Panc1 (cell line): ENCODE data around the gene GOLGA6A. TPM values are rescaled to one million over a fixed set of nuclear protein-coding genes. Genes with fewer than 3 reads are reported as not detected.

ENCODE experiments used
- ATAC-seq: fragments of 200-7000 bp; cut with Tn5 transposase; 2 replicates; pipeline ENCODE4 v1.9.1; 2020; ENCODE audit warnings: mild to moderate bottlenecking, moderate library complexity
- BruUV-seq: library from RNA; stranded (reverse); fragments of 400-500 nt; replicated peaks from 2 replicates; lab custom pipeline; 2021; lab: Mats Ljungman, UMichigan
- CTCF ChIA-PET: fragments of 300-600 bp; sonication (Branson Sonifier 250); formaldehyde crosslinking; loops from one replicate; lab custom pipeline; 2022; ENCODE audit warnings: antibody characterized with exemption; lab: Charles Lee
- POLR2A ChIA-PET: fragments of 300-600 bp; sonication (Branson Sonifier 250); formaldehyde crosslinking; loops from one replicate; lab custom pipeline; 2022; ENCODE audit warnings: antibody characterized with exemption; lab: Charles Lee
- DNase-seq: peaks from one replicate; pipeline ENCODE4 v3.0.0-alpha.2; 2010; ENCODE audit warnings: low read depth, low spot score
- H3K27ac ChIP-seq: 2 replicates; pipeline ENCODE4 v1.5.1; 2011; ENCODE audit warnings: mild to moderate bottlenecking, low read length, inconsistent platforms
- H3K27me3 ChIP-seq: fragments of 200-500 bp; sonication (Bioruptor generic); 2 replicates; pipeline ENCODE4 v1.6.0; 2014; ENCODE audit warnings: low read length, inconsistent platforms; ENCODE audit not compliant: control insufficient read depth, insufficient read depth
- H3K36me3 ChIP-seq: fragments of 200-500 bp; sonication (Bioruptor generic); 2 replicates; pipeline ENCODE4 v1.5.1; 2014; ENCODE audit warnings: inconsistent platforms, mild to moderate bottlenecking, low read length, moderate library complexity; ENCODE audit not compliant: control insufficient read depth, insufficient read depth
- H3K4me1 ChIP-seq: 2 replicates; pipeline ENCODE4 v1.5.1; 2011; ENCODE audit warnings: inconsistent platforms, mild to moderate bottlenecking, low read length, moderate library complexity; ENCODE audit not compliant: control insufficient read depth, insufficient read depth
- H3K4me3 ChIP-seq, 2 experiments: 2 replicates each; pipeline ENCODE4 v1.5.1; 2011 to 2012; ENCODE audit warnings: low read depth in 2 of 2, low read length in 2 of 2, mild to moderate bottlenecking in 2 of 2, inconsistent platforms in 1 of 2, moderate library complexity in 1 of 2
- H3K9me3 ChIP-seq: fragments of 200-500 bp; sonication (Bioruptor generic); 2 replicates; pipeline ENCODE4 v1.5.1; 2014; ENCODE audit warnings: low read depth, mild to moderate bottlenecking, inconsistent platforms, low read length, moderate library complexity; ENCODE audit not compliant: control insufficient read depth, insufficient read depth
- CTCF ChIP-seq: fragments of 450-650 bp; IDR thresholded peaks from 2 replicates; pipeline ENCODE4 v1.5.1; 2017; ENCODE audit warnings: mild to moderate bottlenecking
- POLR2AphosphoS5 ChIP-seq: IDR thresholded peaks from 2 replicates; pipeline ENCODE4 v1.6.1; 2012; ENCODE audit warnings: mild to moderate bottlenecking, low read depth, low read length, moderate library complexity
- REST ChIP-seq, 2 experiments: IDR thresholded peaks; 2 replicates each; pipeline ENCODE4 v1.6.1; 2011 to 2012; ENCODE audit warnings: low read depth in 2 of 2, control low read depth in 1 of 2, low read length in 1 of 2, mild to moderate bottlenecking in 1 of 2, moderate library complexity in 1 of 2; ENCODE audit not compliant: insufficient read depth in 1 of 2
- SIN3A ChIP-seq: IDR thresholded peaks from 2 replicates; pipeline ENCODE4 v1.6.1; 2012; ENCODE audit warnings: low read depth, mild to moderate bottlenecking, low read length, moderate library complexity, borderline replicate concordance; ENCODE audit not compliant: insufficient read depth
- TCF7L2 ChIP-seq: IDR thresholded peaks from 2 replicates; pipeline ENCODE4 v1.6.1; 2011; ENCODE audit warnings: mild to moderate bottlenecking, low read depth, low read length, inconsistent platforms
- in situ Hi-C: cut with HindIII; loops from 2 replicates; pipeline ENCODE4 v1.10.0; 2016; ENCODE audit warnings: low sequenced_read_pairs, low pct_unique_long_range_greater_than_20kb
- intact Hi-C: fragments of 100-400 bp; cut with micrococcal nuclease; formaldehyde crosslinking; loops from one replicate; pipeline ENCODE4 v1.10.0; 2022; ENCODE audit not compliant: unreplicated experiment
- total RNA-seq: library from RNA; stranded (reverse); gene quantifications from one replicate; pipeline ENCODE4 v1.2.1, GENCODE V29; 2021; ENCODE audit not compliant: unreplicated experiment

Gene GOLGA6A
- total RNA-seq, 1 experiment from 2014 or later = 0.05 TPM

- Histone ChIP-seq H3K9me3 (no peaks in the 10 kb centered on the region), H3K4me3 (no peak overlapping the region), H3K4me1 (no peaks in the 10 kb centered on the region; the same call in 1 of the 2 replicates), H3K27ac (no peak overlapping the region), H3K27me3 (no peaks in the 10 kb centered on the region; the same call in none of the 2 replicates), H3K36me3 (no peaks in the 10 kb centered on the region)
- in situ Hi-C loops = no loop called here
- ATAC-seq (no peak), DNase-seq (no peak)
- BruUV-seq = no TSS peak
- no peak for TF ChIP-seq CTCF
- no peak for TF ChIP-seq TCF7L2
- no peak for TF ChIP-seq SIN3A
- TF ChIP-seq REST (IDR thresholded peaks at IDR 0.05; ENCODE audit: insufficient read depth in 1 of 2, low read depth in 2 of 2, low read length in 1 of 2) = no peak
- no peak for TF ChIP-seq POLR2AphosphoS5
- CTCF ChIA-PET = interaction anchor here (0.7 kb wide), 1 partner anchor 33 kb away, joined by 4 read pairs; no protein-coding TSS in a partner anchor
- POLR2A ChIA-PET = no interaction called here
- intact Hi-C loops = no loop called here
Observed at GRCh38 chr15:74120426-74120825, 38.1 kb upstream of the GOLGA6A start.

- POLR2A ChIA-PET = no interaction called here
- no TSS peak for BruUV-seq
- Histone ChIP-seq H3K36me3 (no peaks in the 10 kb centered on the region), H3K4me3 (no peak overlapping the region), H3K9me3 (no peaks in the 10 kb centered on the region), H3K4me1 (no peaks in the 10 kb centered on the region), H3K27ac (no peak overlapping the region), H3K27me3 (no peaks in the 10 kb centered on the region)
- CTCF ChIA-PET = no interaction called here
- ATAC-seq (no peak), DNase-seq (no peak)
- TF ChIP-seq CTCF (no peak), REST (IDR thresholded peaks at IDR 0.05; ENCODE audit: insufficient read depth in 1 of 2, low read depth in 2 of 2, low read length in 1 of 2) (no peak), TCF7L2 (no peak), POLR2AphosphoS5 (no peak), SIN3A (no peak)
- in situ Hi-C loops = no loop called here
- intact Hi-C loops = no loop called here
Observed at GRCh38 chr15:74109713-74110112, 27.4 kb upstream of the GOLGA6A start.
